Endometrium (tissue), 2 donors: Measurements from ENCODE around the gene DENND2A.
"Not testable (repeated sequence)": the region's sequence is repeated elsewhere in the genome, so short reads cannot be mapped to it uniquely, and the experiment has no call there.

Experiments used
- FAIRE-seq: peaks from 2 replicates; lab custom pipeline; 2012; peaks lifted over from hg19 to GRCh38; lab: Jason Lieb, UNC
- donor health status: control.
- donor health status: control.

Gene DENND2A, protein sequence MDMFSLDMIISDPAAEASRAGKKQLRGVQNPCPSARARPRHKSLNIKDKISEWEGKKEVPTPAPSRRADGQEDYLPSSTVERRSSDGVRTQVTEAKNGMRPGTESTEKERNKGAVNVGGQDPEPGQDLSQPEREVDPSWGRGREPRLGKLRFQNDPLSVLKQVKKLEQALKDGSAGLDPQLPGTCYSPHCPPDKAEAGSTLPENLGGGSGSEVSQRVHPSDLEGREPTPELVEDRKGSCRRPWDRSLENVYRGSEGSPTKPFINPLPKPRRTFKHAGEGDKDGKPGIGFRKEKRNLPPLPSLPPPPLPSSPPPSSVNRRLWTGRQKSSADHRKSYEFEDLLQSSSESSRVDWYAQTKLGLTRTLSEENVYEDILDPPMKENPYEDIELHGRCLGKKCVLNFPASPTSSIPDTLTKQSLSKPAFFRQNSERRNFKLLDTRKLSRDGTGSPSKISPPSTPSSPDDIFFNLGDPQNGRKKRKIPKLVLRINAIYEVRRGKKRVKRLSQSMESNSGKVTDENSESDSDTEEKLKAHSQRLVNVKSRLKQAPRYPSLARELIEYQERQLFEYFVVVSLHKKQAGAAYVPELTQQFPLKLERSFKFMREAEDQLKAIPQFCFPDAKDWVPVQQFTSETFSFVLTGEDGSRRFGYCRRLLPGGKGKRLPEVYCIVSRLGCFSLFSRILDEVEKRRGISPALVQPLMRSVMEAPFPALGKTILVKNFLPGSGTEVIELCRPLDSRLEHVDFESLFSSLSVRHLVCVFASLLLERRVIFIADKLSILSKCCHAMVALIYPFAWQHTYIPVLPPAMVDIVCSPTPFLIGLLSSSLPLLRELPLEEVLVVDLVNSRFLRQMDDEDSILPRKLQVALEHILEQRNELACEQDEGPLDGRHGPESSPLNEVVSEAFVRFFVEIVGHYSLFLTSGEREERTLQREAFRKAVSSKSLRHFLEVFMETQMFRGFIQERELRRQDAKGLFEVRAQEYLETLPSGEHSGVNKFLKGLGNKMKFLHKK

DNA sequence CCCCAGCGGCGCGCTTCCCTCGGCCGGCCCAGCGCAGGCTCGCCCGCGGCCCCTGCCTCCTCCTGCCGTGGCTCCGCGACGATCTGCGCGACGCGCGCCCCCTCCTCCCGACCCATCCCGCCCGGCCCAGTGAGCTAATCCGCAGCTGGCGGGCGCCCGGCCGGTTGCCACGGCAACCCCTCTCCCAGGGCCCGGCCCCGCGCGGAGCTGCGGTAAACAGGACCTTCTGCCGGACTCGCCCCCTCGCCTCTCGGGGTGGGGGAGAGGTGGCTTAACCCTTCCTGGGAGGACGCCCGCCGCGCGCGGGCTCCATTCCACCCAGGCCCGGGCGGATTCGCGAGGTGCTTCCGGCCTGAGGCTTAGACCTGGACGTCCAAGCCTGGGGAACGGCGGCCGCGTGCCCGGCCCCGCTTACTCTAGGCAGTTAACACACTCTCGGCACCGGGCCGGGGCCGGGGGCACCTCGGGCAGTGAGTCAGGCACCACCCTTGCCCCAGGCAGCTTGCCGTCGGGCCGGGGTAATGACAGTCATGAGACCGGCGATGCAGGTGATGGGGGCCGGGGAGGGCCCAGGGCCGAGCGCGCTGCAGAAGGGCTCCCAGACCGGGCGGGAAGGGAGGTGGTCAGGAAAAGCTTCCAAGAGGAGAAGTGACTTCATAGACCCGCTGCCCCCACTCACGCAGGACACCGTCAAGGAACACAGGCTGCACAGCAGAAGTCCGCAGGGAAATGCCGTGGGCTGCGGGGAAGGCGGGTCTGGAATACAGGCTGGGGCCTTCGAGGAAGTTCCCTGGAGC lies at the start of gene DENND2A:
Gene DENND2A, minus strand, starts transcription at position 87 of the 797 bp plus-strand sequence. CDS start 38,416 bp downstream, outside the sequence.
- no peak for FAIRE-seq

- no peak for FAIRE-seq
These were observed 48.9 kb upstream of the DENND2A start for GRCh38 chr7:140689199-140690152.

GRCh38 chr7:140688341-140688740 lies 47.7 kb upstream of the DENND2A start:
- FAIRE-seq, result no peak

DNA sequence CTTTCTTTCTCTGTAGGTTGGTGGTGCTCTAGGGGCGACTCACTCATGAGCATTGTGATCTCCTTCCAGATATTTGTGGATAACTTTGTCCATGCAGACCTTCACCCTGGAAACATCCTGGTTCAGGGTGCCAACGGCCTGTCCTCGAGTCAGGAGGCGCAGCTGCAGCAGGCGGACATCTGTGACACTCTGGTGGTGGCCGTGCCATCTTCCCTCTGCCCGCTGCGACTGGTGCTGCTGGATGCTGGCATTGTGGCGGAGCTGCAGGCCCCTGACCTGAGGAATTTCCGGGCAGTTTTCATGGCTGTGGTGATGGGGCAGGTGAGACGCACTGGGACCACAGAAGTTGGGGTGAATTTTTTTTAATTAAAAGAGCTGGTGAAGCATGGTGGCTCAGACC lies 46.3 kb upstream of the DENND2A start:
- no peak for FAIRE-seq

GRCh38 chr7:140685407-140686087 lies 44.9 kb upstream of the DENND2A start:
- no peak for FAIRE-seq

GRCh38 chr7:140684066-140684950 lies 43.7 kb upstream of the DENND2A start:
- FAIRE-seq, result no peak

DNA sequence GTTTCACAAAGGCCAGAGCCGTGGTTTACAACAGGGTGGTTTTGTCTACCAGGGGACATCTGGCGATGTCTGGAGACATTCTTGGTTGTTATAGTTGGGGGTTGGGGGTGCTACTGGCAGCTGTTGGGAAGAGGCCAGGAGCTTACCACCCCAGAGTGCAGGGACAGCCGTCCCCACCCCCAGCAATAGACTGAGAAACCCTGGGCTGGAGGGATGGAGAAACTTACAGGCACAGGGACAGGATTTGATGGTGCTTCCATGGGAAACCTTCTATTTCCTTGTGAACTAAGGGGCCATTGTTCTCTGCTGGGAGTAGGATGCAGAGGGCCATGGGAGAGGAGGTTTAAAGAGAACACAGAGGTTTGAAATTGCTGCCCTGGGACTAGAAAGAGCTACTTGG lies 43.0 kb upstream of the DENND2A start:
- FAIRE-seq, result no peak

DNA sequence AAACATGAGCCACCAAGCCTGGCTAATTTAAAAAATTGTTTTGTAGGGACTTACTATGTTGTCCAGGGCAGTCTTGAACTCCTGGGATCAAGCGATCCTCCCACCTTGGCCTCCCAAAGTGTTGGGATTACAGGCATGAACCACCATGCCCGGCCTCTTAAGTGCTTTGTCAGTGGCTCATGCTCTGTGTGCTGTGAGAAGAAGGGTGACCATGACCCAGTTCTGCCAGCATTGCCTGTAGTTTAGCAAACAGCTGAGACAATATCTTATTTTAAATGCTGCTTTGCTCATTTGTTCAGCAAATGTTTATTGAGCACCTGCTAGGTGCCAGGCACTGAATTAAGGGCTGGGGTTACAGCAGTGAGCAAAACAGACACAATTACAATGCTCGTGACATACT lies 41.2 kb upstream of the DENND2A start:
- no peak for FAIRE-seq

DNA sequence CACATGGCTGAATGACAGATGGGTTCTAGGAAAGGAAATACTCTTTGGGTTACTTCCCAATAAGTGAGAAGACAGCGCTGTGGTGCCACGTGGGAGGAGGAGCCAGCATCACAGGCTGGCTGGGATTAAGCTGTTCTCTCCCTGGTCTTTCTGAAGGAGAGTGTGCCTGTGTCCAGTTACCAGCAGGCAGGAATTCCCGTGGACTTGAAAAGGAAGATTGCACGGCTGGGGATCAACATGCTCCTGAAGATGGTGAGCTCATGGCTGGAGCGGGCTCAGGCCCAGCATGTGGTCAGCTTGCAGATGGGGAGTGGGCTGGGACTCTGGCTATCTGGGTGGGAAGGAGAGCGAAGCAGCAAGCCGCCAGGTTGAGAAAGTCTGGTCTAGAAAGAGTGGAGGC lies 40.3 kb upstream of the DENND2A start:
- FAIRE-seq, result no peak

- FAIRE-seq, result no peak
These were observed 38.6 kb upstream of the DENND2A start for GRCh38 chr7:140679186-140679585.

DNA sequence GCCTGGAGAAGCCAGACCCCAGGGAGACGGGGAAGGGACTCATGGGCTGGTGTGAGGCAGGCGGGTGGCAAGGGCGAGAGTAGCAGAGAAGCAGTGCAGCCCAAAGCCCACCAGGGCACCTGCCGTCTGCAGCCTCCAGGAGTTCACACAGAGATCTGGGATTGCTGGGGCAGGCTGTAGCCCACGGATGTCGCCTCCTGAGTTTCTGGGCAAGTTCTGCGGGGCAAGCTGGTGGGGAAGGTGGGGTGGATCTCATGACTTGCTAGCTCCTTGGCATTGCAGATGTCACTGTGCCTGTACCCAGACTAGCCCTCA lies 38.2 kb upstream of the DENND2A start:
- FAIRE-seq, result no peak

GRCh38 chr7:140678081-140678815 lies 37.6 kb upstream of the DENND2A start:
- FAIRE-seq, result no peak

- no peak for FAIRE-seq
These were observed 36.9 kb upstream of the DENND2A start for GRCh38 chr7:140677496-140677895.

- FAIRE-seq, result not testable (repeated sequence)
These were observed 36.3 kb upstream of the DENND2A start for GRCh38 chr7:140676956-140677355.

- no peak for FAIRE-seq
These were observed 35.7 kb upstream of the DENND2A start for GRCh38 chr7:140676306-140676705.

DNA sequence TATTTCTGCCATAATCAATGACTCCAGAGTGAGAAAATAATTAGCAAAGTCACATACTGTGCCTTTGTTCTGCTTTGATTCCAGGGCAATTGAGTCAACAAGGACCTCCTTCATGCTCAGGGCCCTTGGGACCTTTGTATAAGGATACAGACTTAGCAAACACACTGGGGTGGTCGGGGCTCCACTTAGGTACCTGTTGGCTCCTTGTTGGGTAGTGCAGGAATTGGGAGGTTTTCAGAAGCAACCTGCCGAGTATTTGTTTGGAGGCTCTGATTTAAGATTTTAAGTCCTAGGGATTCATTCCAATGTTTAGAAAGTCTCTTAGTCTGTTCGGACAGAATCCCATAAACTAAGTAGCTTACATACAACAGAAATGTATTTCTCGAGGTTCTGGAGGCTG lies 35.1 kb upstream of the DENND2A start:
- FAIRE-seq, result no peak

GRCh38 chr7:140674899-140675701 lies 34.5 kb upstream of the DENND2A start:
- FAIRE-seq, result no peak

DNA sequence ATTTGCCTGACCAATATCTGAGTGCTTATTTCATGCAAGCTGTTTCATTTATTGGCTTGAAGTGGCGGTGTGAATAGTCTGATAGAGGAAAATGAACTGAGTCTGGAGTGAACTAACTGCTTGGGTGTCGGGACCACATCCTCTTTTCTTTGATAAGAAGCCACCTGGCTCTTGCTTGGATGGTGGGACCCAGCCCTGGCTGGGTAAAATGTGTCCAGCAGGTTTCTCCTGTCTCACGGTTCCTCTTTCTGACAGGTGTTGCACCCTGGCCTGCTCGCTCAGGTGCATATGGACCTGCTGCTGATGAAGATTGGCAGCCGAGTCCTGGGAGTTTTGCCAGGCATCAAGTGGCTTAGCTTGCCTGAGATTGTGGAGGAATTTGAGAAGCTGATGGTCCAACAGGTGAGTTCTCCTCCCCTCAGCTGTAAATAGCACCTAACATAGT lies 33.8 kb upstream of the DENND2A start:
- FAIRE-seq, result no peak
